Measurements from ENCODE around the gene ABCC2.
"Not testable (repeated sequence)": the region's sequence is repeated elsewhere in the genome, so short reads cannot be mapped to it uniquely, and the experiment has no call there.

ABCC2 gene

DNA sequence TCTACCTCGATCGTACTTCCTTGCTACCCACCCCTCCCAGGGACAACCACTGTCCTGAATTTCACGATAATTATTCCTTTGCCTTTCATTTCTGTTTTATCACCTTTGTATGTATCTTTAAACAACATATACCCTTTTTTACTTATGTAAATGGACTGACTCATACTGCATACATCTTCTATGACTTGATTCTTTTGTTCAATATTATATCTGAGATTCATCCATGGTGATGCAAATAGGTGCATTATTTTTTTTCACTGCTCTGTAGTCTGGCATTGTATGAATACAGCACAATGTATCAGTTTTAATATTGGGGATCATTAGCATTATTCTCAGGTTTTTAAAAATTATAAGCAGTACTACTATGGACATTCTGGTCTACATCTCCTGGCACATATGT, 69.4 kb downstream of the ABCC2 start:
- Histone ChIP-seq H3K27me3 (ENCODE audit: insufficient read depth, low read length) (no peaks in the 10 kb centered on the region), H3K36me3 (ENCODE audit: insufficient read depth, low read length) (no peaks in the 10 kb centered on the region), H2AFZ (ENCODE audit: low read length, unreplicated experiment) (no peak overlapping the region)

DNA sequence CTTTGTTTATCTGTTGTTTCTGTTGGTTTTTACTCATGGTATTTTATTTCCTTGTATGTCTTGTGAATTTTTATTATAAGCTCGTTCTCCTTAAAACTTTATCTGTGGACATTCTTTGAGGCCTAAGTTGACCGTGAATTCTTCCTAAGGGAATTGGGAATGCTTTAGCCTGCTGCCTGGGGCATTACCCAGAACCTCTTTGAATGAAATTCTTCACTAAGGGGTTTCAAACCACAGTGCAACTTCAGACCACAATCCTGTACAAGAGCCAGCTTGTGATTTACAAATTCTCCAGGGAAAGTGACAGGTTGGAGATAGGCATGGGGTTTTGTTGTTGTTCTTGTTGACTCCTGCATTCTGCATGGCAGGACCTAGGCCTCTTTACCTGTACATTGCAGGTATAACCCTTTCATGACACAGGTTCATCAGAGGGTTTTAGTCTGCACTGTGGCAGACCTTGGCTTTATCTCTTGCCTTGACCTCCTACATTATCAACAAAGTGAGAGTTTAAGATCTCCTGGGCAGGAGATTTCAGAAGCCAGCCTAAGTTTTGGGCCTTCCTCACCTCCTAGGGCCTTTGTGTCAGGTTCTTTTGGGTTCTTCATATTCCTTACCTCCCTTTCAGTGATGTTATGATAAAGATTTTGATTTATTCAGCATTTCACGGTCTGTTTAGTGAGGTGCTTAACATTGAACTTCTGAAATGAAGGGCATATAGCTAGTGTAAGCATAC, 70.2 kb downstream of the ABCC2 start:
- H3K79me2 ChIP-seq (ENCODE audit: control insufficient read depth, insufficient read depth, low read length, unreplicated experiment): no peaks in the 10 kb centered on the region
- H3K27me3 ChIP-seq (ENCODE audit: insufficient read depth, low read length): no peaks in the 10 kb centered on the region
- no peaks in the 10 kb centered on the region for H3K4me1 ChIP-seq (ENCODE audit: control insufficient read depth, insufficient read depth, low read length, unreplicated experiment)

More for the DNA sequence above, 69.4 kb downstream of the ABCC2 start:
- Histone ChIP-seq H3K79me2 (ENCODE audit: control insufficient read depth, insufficient read depth, low read length, unreplicated experiment) (no peaks in the 10 kb centered on the region), H3K27ac (ENCODE audit: low read depth, low read length) (no peak overlapping the region), H3K4me3 (ENCODE audit: low read depth, low read length) (no peak overlapping the region), H3K4me1 (ENCODE audit: control insufficient read depth, insufficient read depth, low read length, unreplicated experiment) (no peaks in the 10 kb centered on the region)

GRCh38 chr10:99853655-99854054, 71.2 kb downstream of the ABCC2 start:
- H3K27ac ChIP-seq (ENCODE audit: low read depth, low read length): no peak overlapping the region

More for the DNA sequence above, 70.2 kb downstream of the ABCC2 start:
- Histone ChIP-seq H2AFZ (ENCODE audit: low read length, unreplicated experiment) (no peak overlapping the region), H3K36me3 (ENCODE audit: insufficient read depth, low read length) (no peaks in the 10 kb centered on the region), H3K4me3 (ENCODE audit: low read depth, low read length) (no peak overlapping the region), H3K27ac (ENCODE audit: low read depth, low read length) (no peak overlapping the region)

DNA sequence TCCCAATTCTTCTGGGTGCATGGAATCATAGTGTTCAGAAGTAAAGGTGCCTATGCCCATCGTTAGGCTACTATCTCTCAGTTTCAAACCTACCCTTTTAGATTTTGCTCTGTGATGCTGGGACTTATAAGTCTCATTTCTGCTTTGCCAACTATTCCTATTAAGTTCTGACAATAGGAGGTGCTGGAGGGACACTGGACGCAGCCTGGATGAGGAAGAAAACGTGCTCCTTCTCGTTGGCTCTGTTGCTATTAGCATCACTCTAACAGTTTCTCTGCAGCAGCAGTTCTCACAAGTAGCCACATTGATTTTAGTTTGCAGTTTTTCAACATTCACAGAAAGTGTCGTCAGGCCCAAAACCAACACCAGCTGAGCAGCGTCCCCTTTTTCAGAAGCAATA, 72.4 kb downstream of the ABCC2 start:
- Histone ChIP-seq H3K4me1 (ENCODE audit: control insufficient read depth, insufficient read depth, low read length, unreplicated experiment) (no peaks in the 10 kb centered on the region), H3K79me2 (ENCODE audit: control insufficient read depth, insufficient read depth, low read length, unreplicated experiment) (no peaks in the 10 kb centered on the region), H3K27ac (ENCODE audit: low read depth, low read length) (no peak overlapping the region), H3K36me3 (ENCODE audit: insufficient read depth, low read length) (no peaks in the 10 kb centered on the region), H2AFZ (ENCODE audit: low read length, unreplicated experiment) (peak overlapping the region; percentile 72), H3K27me3 (ENCODE audit: insufficient read depth, low read length) (no peaks in the 10 kb centered on the region), H3K4me3 (ENCODE audit: low read depth, low read length) (no peak overlapping the region)

More at GRCh38 chr10:99853655-99854054, 71.2 kb downstream of the ABCC2 start:
- Histone ChIP-seq H3K4me1 (ENCODE audit: control insufficient read depth, insufficient read depth, low read length, unreplicated experiment) (no peaks in the 10 kb centered on the region), H3K36me3 (ENCODE audit: insufficient read depth, low read length) (no peaks in the 10 kb centered on the region), H3K79me2 (ENCODE audit: control insufficient read depth, insufficient read depth, low read length, unreplicated experiment) (no peaks in the 10 kb centered on the region), H3K4me3 (ENCODE audit: low read depth, low read length) (no peak overlapping the region), H3K27me3 (ENCODE audit: insufficient read depth, low read length) (no peaks in the 10 kb centered on the region), H2AFZ (ENCODE audit: low read length, unreplicated experiment) (no peak overlapping the region)

DNA sequence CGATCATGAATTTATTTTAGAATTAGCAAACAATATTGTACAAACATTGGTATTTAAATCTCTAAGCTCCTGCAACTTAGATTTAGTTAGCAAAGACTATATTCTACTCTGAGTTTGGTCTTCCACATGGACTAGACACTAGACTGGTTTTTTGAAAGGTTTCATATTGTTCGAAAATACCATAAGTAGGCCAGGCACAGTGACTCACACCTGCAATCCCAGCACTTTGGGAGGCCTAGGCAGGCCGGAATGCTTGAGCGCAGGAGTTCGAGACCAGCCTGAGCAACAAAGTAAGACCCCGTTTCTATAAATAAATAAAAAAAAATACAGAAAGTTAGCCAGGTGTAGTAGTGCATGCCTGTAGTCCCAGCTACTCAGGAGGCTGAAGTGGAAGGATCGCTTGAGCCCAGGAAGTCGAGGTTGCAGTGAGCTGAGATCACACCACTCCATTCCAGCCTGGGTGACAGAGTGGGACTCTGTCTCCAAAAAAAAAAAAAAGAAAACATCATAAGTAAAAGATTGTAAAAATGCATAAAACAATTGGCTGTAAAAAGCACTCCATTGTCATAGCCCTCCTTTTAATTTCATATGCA, 73.1 kb downstream of the ABCC2 start:
- Histone ChIP-seq H3K79me2 (ENCODE audit: control insufficient read depth, insufficient read depth, low read length, unreplicated experiment) (no peaks in the 10 kb centered on the region), H3K4me3 (ENCODE audit: low read depth, low read length) (no peak overlapping the region), H3K36me3 (ENCODE audit: insufficient read depth, low read length) (no peaks in the 10 kb centered on the region), H3K4me1 (ENCODE audit: control insufficient read depth, insufficient read depth, low read length, unreplicated experiment) (no peaks in the 10 kb centered on the region), H3K27me3 (ENCODE audit: insufficient read depth, low read length) (no peaks in the 10 kb centered on the region), H2AFZ (ENCODE audit: low read length, unreplicated experiment) (no peak overlapping the region), H3K27ac (ENCODE audit: low read depth, low read length) (no peak overlapping the region)

DNA sequence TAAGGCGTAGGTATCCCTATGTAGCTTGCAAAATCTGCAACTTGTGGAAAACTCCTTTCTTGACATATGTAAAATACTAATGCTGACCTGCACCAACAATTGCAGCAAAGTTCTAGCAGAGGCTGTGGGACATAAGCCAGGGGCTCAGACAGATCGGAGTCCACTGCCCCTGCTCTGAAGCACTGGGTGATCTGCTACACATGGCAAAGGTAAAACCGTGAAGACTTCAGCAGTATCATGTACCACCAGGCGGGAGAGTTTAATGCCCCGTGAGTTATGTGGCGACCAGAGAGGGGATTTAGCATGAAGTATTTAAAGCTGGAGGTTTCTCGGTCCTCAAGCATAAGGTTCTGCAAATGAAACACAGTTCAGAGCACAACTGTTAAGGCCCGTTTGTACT, 76.4 kb downstream of the ABCC2 start:
- Histone ChIP-seq H3K4me3 (ENCODE audit: low read depth, low read length) (no peak overlapping the region), H3K4me1 (ENCODE audit: control insufficient read depth, insufficient read depth, low read length, unreplicated experiment) (peaks cover under 1% of the 10 kb centered on the region), H3K79me2 (ENCODE audit: control insufficient read depth, insufficient read depth, low read length, unreplicated experiment) (no peaks in the 10 kb centered on the region), H3K27me3 (ENCODE audit: insufficient read depth, low read length) (no peaks in the 10 kb centered on the region), H2AFZ (ENCODE audit: low read length, unreplicated experiment) (no peak overlapping the region), H3K27ac (ENCODE audit: low read depth, low read length) (no peak overlapping the region), H3K36me3 (ENCODE audit: insufficient read depth, low read length) (no peaks in the 10 kb centered on the region)

DNA sequence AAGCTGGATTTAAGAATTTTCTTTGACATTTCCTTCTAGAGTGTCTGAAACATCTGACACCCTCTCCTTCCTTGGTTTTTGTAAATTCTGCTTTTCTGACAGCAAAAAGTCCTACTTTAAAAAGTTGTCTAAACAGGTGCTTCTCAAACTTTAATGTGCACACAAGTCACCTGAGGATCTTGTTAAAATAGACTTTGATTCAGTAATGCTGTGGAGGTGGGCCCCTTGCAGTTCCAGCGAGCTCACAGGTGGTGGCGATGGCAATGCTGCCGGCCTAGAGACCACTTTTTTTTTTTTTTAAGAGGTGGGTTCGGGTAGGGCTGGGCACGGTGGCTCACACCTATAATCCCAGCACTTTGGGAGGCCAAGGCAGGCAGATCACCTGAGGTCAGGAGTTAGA, 77.1 kb downstream of the ABCC2 start:
- Histone ChIP-seq H3K79me2 (ENCODE audit: control insufficient read depth, insufficient read depth, low read length, unreplicated experiment) (no peaks in the 10 kb centered on the region), H2AFZ (ENCODE audit: low read length, unreplicated experiment) (no peak overlapping the region), H3K4me3 (ENCODE audit: low read depth, low read length) (no peak overlapping the region), H3K36me3 (ENCODE audit: insufficient read depth, low read length) (no peaks in the 10 kb centered on the region), H3K27me3 (ENCODE audit: insufficient read depth, low read length) (no peaks in the 10 kb centered on the region), H3K4me1 (ENCODE audit: control insufficient read depth, insufficient read depth, low read length, unreplicated experiment) (peaks cover 2% of the 10 kb centered on the region), H3K27ac (ENCODE audit: low read depth, low read length) (no peak overlapping the region)

- Histone ChIP-seq H3K79me2 (ENCODE audit: control insufficient read depth, insufficient read depth, low read length, unreplicated experiment) (no peaks in the 10 kb centered on the region), H3K4me3 (ENCODE audit: low read depth, low read length) (no peak overlapping the region), H3K4me1 (ENCODE audit: control insufficient read depth, insufficient read depth, low read length, unreplicated experiment) (peaks cover 2% of the 10 kb centered on the region), H2AFZ (ENCODE audit: low read length, unreplicated experiment) (no peak overlapping the region), H3K27me3 (ENCODE audit: insufficient read depth, low read length) (no peaks in the 10 kb centered on the region), H3K36me3 (ENCODE audit: insufficient read depth, low read length) (no peaks in the 10 kb centered on the region), H3K27ac (ENCODE audit: low read depth, low read length) (no peak overlapping the region)
Observed at GRCh38 chr10:99860466-99860865, 78.0 kb downstream of the ABCC2 start.

DNA sequence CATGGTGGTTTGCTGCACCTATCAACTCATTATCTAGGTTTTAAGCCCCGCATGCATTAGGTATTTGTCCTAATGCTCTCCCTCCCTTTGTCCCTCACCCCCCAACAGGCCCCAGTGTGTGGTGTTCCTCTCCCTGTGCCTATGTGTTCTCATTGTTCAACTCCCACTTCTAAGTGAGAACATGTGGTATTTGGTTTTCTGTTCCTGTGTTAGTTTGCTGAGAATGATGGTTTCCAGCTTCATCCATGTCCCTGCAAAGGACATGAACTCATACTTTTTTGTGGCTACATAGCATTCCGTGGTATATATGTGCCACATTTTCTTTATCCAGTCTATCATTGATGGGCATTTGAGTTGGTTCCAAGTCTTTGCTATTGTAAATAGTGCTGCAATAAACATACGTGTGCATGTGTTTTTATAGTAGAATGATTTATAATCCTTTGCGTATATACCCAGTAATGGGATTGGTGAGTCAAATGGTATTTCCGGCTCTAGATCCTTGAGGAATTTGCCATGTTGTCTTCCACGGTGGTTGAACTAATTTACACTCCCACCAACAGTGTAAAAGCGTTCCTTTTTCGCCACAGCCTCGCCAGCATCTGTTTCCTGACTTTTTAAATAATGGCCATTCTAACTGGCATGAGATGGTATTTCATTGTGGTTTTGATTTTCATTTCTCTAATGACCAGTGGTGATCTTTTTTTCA, 81.2 kb downstream of the ABCC2 start:
- H3K27me3 ChIP-seq (ENCODE audit: insufficient read depth, low read length); H2AFZ ChIP-seq (ENCODE audit: low read length, unreplicated experiment); H3K79me2 ChIP-seq (ENCODE audit: control insufficient read depth, insufficient read depth, low read length, unreplicated experiment); H3K4me3 ChIP-seq (ENCODE audit: low read depth, low read length); H3K4me1 ChIP-seq (ENCODE audit: control insufficient read depth, insufficient read depth, low read length, unreplicated experiment); H3K36me3 ChIP-seq (ENCODE audit: insufficient read depth, low read length): not testable (repeated sequence)
- H3K27ac ChIP-seq (ENCODE audit: low read depth, low read length): peak overlapping the region; percentile 7; the same call in 1 of the 2 replicates

DNA sequence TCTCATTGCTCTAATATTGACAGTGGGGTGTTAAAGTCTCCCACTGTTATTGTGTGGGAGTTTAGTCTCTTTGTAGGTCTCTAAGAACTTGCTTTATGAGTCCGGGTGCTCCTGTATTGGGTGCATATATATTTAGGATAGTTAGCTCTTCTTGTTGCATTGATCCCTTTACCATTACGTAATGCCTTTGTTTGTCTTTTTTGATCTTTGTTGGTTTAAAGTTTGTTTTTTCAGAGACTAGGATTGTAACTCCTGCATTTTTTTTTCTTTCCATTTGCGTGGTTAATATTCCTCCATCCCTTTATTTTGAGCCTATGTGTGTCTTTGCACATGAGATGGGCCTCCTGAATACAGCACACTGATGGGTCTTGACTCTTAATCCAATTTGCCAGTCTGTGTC, 84.8 kb downstream of the ABCC2 start:
- H3K79me2 ChIP-seq (ENCODE audit: control insufficient read depth, insufficient read depth, low read length, unreplicated experiment); H3K36me3 ChIP-seq (ENCODE audit: insufficient read depth, low read length); H3K4me3 ChIP-seq (ENCODE audit: low read depth, low read length); H2AFZ ChIP-seq (ENCODE audit: low read length, unreplicated experiment); H3K27me3 ChIP-seq (ENCODE audit: insufficient read depth, low read length); H3K27ac ChIP-seq (ENCODE audit: low read depth, low read length); H3K4me1 ChIP-seq (ENCODE audit: control insufficient read depth, insufficient read depth, low read length, unreplicated experiment): not testable (repeated sequence)
